ENCODE data around the gene CHID1.
A peak's percentile ranks its signal among the peaks of the same experiment; 100 is the strongest.

Gene CHID1

GRCh38 chr11:831961-832528 is 78.6 kb downstream of the CHID1 start:
- DNase-seq = no peak

GRCh38 chr11:831118-831864 is 79.3 kb downstream of the CHID1 start:
- peak; percentile 70 for DNase-seq

GRCh38 chr11:830295-831117 is 80.1 kb downstream of the CHID1 start:
- DNase-seq = peak; percentile 93

GRCh38 chr11:829847-830294 is 80.7 kb downstream of the CHID1 start:
- peak; percentile 68 for DNase-seq

GRCh38 chr11:829176-829846 is 81.3 kb downstream of the CHID1 start:
- no peak for DNase-seq

- no peak for DNase-seq
These were observed 82.0 kb downstream of the CHID1 start for GRCh38 chr11:828506-829175.

- DNase-seq = no peak
These were observed 82.8 kb downstream of the CHID1 start, which contains the start of gene CRACR2B for GRCh38 chr11:827897-828192. CRACR2B (plus strand) TSS chr11:827919; CDS start chr11:828608, 689 bp downstream.

GRCh38 chr11:827146-827896 is 83.3 kb downstream of the CHID1 start:
- peak; percentile 49 for DNase-seq

- no peak for DNase-seq
These were observed 83.8 kb downstream of the CHID1 start for GRCh38 chr11:826836-827145.

- no peak for DNase-seq
These were observed 84.4 kb downstream of the CHID1 start for GRCh38 chr11:826227-826621.

GRCh38 chr11:825366-826226 is 85.0 kb downstream of the CHID1 start:
- DNase-seq = no peak

- DNase-seq = peak; percentile 61
These were observed 85.7 kb downstream of the CHID1 start for GRCh38 chr11:824942-825341.

GRCh38 chr11:824292-824880 is 86.2 kb downstream of the CHID1 start:
- peak; percentile 81 for DNase-seq

- peak; percentile 49 for DNase-seq
These were observed 86.9 kb downstream of the CHID1 start for GRCh38 chr11:823441-824291.

GRCh38 chr11:821512-822371 is 88.9 kb downstream of the CHID1 start:
- peak; percentile 64 for DNase-seq

GRCh38 chr11:820655-821511 is 89.7 kb downstream of the CHID1 start:
- DNase-seq = no peak

GRCh38 chr11:819943-820649 is 90.5 kb downstream of the CHID1 start:
- peak; percentile 88 for DNase-seq

All from NCI-H69 (cell line).